ENCODE results near the gene FGA.

FGA gene

DNA sequence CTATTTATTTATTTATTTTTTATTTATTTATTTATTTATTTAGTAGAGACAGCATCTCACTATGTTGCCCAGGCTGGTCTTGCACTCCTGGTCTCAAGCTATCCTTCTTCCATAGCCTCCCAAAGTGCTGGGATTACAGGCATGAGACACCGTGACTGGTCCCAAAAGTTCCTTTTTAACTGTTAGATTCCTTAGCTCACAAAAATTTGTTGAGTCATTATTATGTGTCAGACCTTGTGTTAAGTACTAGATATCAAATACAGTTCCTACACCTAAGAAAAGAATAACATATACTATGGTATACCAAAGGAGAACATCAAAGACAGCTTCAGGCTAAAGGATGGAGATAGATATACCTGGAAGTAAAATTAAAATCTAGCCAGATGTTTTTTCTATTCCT, 11.6 kb downstream of the FGA start:
- DNase-seq = no peak

GRCh38 chr4:154577324-154577723, 13.2 kb downstream of the FGA start:
- no peak for DNase-seq

- DNase-seq = no peak
These were observed 16.2 kb downstream of the FGA start for GRCh38 chr4:154574311-154574710.

- DNase-seq = no peak
These were observed 17.2 kb downstream of the FGA start for GRCh38 chr4:154573190-154573870.

- DNase-seq = no peak
These were observed 21.0 kb downstream of the FGA start for GRCh38 chr4:154569584-154569983.

DNA sequence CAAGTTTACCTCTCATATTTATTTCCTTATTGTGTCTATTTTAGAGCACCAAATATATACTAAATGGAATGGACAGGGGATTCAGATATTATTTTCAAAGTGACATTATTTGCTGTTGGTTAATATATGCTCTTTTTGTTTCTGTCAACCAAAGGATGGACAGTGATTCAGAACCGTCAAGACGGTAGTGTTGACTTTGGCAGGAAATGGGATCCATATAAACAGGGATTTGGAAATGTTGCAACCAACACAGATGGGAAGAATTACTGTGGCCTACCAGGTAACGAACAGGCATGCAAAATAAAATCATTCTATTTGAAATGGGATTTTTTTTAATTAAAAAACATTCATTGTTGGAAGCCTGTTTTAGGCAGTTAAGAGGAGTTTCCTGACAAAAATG, 21.5 kb downstream of the FGA start:
- DNase-seq = no peak

DNA sequence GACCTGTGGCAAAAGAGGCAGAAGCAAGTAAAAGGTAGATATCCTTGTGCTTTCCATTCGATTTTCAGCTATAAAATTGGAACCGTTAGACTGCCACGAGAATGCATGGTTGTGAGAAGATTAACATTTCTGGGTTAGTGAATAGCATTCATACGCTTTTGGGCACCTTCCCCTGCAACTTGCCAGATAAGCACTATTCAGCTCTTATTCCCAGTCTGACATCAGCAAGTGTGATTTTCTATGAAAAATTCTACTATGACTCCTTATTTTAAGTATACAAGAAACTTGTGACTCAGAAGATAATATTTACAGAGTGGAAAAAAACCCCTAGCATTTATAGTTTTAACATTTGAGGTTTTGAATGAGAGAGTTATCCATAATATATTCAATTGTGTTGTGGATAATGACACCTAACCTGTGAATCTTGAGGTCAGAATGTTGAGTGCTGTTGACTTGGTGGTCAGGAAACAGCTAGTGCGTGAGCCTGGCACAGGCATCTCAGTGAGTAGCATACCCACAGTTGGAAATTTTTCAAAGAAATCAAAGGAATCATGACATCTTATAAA, 23.8 kb downstream of the FGA start:
- no peak for DNase-seq

DNA sequence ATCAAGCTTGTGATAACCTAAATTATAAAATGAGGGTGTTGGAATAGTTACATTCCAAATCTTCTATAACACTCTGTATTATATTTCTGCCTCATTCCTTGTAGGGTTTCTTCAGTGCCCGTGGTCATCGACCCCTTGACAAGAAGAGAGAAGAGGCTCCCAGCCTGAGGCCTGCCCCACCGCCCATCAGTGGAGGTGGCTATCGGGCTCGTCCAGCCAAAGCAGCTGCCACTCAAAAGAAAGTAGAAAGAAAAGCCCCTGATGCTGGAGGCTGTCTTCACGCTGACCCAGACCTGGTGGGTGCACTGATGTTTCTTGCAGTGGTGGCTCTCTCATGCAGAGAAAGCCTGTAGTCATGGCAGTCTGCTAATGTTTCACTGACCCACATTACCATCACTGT, 24.8 kb downstream of the FGA start:
- no peak for DNase-seq

GRCh38 chr4:154564311-154564710, 26.2 kb downstream of the FGA start:
- DNase-seq = no peak

GRCh38 chr4:154562697-154563254, 27.8 kb downstream of the FGA start, which contains the start of gene FGB:
Gene FGB (plus strand): TSS chr4:154563011. CDS start chr4:154563019, 8 bp downstream.
- DNase-seq = no peak

DNA sequence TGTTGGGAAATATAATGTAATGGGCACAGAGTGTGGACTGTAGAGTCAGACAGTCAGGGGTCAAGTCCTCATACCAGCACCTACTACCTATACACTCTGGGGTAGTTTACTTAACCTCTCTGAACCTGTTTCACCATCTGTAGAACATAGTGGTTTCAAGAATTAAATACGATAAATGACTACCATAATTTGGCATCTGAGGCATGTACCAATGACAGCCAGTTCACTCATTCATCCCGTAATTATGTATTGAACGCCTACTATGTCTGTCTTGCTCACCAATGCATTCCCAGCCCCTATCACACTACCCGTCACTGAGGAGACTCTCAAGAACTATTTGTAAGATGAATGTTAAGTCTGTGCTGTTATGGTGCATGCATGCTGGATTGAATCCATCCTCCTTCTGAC, 29.7 kb downstream of the FGA start:
- peak; percentile 21 for DNase-seq

DNA sequence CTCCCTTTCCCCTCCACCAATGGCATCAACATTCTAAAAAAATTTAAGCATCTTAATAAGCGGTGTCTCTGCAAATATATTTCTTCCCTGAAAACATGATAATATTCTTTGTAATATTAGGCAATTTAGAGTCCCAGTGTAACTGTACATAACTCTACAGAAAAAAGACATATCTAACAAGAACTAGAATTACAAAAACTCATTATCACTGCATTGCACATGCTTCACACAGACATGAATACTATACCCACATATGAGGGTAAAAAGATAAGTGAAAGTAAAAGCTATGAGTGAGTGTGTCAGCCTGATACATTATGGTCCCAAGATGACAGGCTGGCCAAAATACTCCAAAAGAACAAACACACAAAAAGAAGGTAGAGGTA, 30.1 kb downstream of the FGA start:
- DNase-seq = no peak

- DNase-seq = peak; percentile 41
These were observed 30.8 kb downstream of the FGA start for GRCh38 chr4:154559494-154560418.

DNA sequence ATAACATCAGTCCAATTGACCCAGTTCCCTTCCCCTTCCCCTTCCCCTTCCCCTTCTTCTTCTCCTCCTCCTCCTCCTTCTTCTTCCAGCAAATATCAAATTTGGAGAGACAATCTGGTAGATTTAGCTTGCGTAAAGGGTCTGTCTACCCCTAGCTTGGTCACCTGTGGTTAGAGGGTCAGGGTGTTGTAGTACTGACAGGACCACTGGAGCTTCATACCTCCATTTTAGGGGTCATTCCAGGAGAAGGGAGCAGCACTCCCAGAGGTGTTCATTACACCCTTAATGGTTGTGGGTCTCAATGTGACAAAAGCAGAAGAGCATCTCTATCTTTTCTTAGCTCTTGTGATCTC, 31.4 kb downstream of the FGA start:
- no peak for DNase-seq

DNA sequence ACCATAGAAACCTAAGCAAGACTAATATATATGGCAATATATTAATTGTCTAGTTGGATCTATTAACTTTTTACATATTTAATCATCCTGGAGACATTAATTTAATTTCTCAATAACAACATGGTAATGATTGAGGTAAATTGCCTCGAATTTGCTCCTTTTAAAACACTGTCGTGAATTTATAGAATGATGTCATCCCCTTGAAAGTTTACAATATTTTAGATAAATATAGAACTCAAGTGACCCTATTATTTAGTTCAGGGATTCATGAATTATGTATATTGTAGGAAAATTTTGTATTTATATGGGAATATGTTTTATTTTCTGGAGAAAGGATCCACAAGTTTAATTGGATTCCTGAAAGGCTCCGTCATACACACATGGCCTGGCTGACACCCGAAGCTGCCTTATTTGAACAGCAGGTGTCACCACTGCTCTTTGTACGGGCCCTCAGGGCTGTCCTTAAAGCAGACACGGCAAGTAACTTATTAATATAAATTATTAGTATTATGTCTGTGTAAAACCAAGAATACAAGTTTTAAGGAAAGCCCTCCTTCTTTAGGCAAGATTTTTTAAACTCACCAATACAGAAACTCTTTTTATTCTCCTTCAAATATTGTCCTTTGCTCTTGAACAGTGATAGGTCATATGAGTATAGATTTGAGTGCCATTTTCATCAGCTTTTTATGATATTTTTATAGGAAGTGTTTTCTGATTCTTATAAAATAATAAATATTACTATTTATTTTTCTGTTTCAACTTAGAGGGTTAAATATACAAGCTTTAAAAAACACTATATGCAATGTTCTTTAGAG, 38.5 kb downstream of the FGA start:
- DNase-seq = peak; percentile 83

DNA sequence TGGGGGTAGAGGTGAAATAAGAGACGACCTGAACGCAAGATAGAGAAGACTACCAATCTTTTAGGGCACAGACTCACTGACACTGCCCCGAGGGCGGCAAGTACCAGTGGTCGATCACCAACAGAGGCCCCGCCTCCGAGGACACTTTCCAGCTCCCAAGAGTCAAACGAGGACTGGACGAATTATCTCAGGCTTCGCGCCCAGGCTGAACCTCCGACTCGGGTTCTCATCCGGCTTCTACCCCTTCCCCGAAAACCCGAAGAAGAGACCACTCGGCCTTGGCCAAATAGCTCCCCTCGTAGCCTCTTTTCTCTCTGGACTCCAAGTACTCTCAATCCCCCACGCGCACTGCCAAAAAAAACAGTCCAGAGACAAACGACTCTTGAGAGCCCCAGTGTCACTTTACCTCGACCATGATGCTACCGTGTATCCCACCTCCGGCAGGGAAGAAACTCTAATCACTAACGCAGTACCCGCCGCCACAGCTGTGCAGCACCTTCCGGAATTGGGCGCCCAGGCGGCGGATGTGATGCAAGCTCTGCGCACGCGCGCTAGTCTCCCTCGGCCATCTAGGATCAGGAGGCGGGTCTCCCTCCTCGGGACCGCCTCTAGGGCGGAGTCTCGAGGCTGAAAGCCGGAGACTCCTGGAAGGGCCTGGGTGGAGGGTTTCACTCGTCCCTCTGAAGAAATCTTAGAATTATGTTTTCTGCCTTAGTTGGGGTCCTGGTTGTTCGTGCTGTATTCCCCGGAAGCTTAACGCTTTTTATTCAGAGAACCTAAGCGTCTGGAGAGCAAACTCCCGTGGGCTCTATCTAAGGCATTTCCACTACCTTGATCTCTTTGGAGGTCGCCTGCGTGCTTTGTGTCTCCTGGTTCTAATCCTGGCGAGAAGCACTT, 40.4 kb downstream of the FGA start, which contains the start of gene PLRG1:
Gene PLRG1 (minus strand): TSS at position 507 of the 897 bp plus-strand sequence. CDS start 92 bp downstream, at position 415.
- DNase-seq = peak; percentile 95

- DNase-seq = no peak
These were observed 44.9 kb downstream of the FGA start for GRCh38 chr4:154545689-154546088.

DNA sequence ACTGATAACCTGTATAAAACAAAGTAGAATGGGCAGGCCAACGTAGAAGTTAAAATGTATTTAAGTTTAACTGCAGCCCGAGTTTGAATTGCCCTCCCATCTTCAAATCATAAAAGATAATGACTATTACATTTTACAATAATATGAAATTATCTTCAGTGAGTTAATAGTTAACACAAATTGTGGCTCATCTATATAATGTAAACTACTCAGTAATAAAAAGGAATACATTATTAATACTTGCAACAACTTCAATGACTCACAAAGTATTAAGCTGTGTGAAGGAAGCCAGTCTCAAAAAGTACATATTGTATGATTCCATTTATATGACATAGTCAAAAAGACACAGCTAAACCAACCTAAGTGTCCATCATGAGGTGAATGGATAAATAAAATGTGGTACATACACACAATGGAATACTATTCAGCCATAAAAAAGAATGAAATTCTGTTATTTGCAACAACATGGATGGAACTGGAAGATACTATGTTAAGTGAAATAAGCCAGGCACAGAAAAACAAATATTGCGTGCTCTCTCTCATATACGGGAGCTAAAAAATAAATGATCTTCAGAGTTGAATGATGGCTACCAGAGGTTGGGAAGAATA, 48.2 kb downstream of the FGA start:
- DNase-seq = no peak
